ENCODE results near the gene RTN4R.

RTN4R gene

GRCh38 chr22:20211997-20212753 lies 55.9 kb downstream of the RTN4R start:
- no peak for DNase-seq (ENCODE audit: low read depth, low spot score)

GRCh38 chr22:20211409-20211996 lies 56.6 kb downstream of the RTN4R start:
- no peak for DNase-seq (ENCODE audit: low read depth, low spot score)
- TF ChIP-seq CTCF (IDR thresholded peaks at IDR 0.05; ENCODE audit: low read depth, low read length), result no peak
- no peak overlapping the region for H3K4me3 ChIP-seq (ENCODE audit: low read depth, low read length)
- in situ Hi-C loops (cut with HindIII; ENCODE audit: low sequenced_read_pairs), result no loop called here

More at GRCh38 chr22:20211997-20212753, 55.9 kb downstream of the RTN4R start:
- H3K4me3 ChIP-seq (ENCODE audit: low read depth, low read length), result no peak overlapping the region
- no peak for TF ChIP-seq CTCF (IDR thresholded peaks at IDR 0.05; ENCODE audit: low read depth, low read length)
- in situ Hi-C loops (cut with HindIII; ENCODE audit: low sequenced_read_pairs), result no loop called here

GRCh38 chr22:20210473-20211059 lies 57.6 kb downstream of the RTN4R start:
- DNase-seq (ENCODE audit: low read depth, low spot score), result no peak
- in situ Hi-C loops (cut with HindIII; ENCODE audit: low sequenced_read_pairs), result no loop called here
- H3K4me3 ChIP-seq (ENCODE audit: low read depth, low read length), result no peak overlapping the region
- TF ChIP-seq CTCF (IDR thresholded peaks at IDR 0.05; ENCODE audit: low read depth, low read length), result no peak

- no peak for DNase-seq (ENCODE audit: low read depth, low spot score)
- in situ Hi-C loops (cut with HindIII; ENCODE audit: low sequenced_read_pairs), result no loop called here
- no peak for TF ChIP-seq CTCF (IDR thresholded peaks at IDR 0.05; ENCODE audit: low read depth, low read length)
These were observed 58.3 kb downstream of the RTN4R start for GRCh38 chr22:20209761-20210250.

GRCh38 chr22:20208713-20209310 lies 59.3 kb downstream of the RTN4R start:
- no peak for DNase-seq (ENCODE audit: low read depth, low spot score)
- TF ChIP-seq CTCF (IDR thresholded peaks at IDR 0.05; ENCODE audit: low read depth, low read length), result no peak
- in situ Hi-C loops (cut with HindIII; ENCODE audit: low sequenced_read_pairs), result no loop called here
- H3K4me3 ChIP-seq (ENCODE audit: low read depth, low read length), result no peak overlapping the region

More at GRCh38 chr22:20209761-20210250, 58.3 kb downstream of the RTN4R start:
- H3K4me3 ChIP-seq (ENCODE audit: low read depth, low read length), result no peak overlapping the region

GRCh38 chr22:20207277-20208025 lies 60.7 kb downstream of the RTN4R start:
- TF ChIP-seq CTCF (IDR thresholded peaks at IDR 0.05; ENCODE audit: low read depth, low read length), result no peak
- no peak for DNase-seq (ENCODE audit: low read depth, low spot score)
- H3K4me3 ChIP-seq (ENCODE audit: low read depth, low read length), result peak overlapping the region; percentile 55
- in situ Hi-C loops (cut with HindIII; ENCODE audit: low sequenced_read_pairs), result no loop called here
